Caki2 (cell line): ENCODE data around the gene TOR1B. TPM values are rescaled to one million over a fixed set of nuclear protein-coding genes. Genes with fewer than 3 reads are reported as not detected.
"Not testable (repeated sequence)": the region's sequence is repeated elsewhere in the genome, so short reads cannot be mapped to it uniquely, and the experiment has no call there.

ENCODE experiments used
- DNase-seq: peaks from one replicate; pipeline ENCODE4 v3.0.0-alpha.2; 2015; ENCODE audit warnings: low read depth
- in situ Hi-C: cut with HindIII; loops from 2 replicates; pipeline ENCODE4 v1.10.0; 2016; ENCODE audit warnings: low sequenced_read_pairs, low pct_unique_long_range_greater_than_20kb, mixed read lengths
- total RNA-seq: library from RNA; depleted of rRNA; stranded (reverse); fragments of >200 nt; shearing (Covaris generic); gene quantifications from 2 replicates; pipeline ENCODE4 v1.2.3, GENCODE V29; 2014; ENCODE audit warnings: low replicate concordance; rRNA removed

TOR1B gene, protein sequence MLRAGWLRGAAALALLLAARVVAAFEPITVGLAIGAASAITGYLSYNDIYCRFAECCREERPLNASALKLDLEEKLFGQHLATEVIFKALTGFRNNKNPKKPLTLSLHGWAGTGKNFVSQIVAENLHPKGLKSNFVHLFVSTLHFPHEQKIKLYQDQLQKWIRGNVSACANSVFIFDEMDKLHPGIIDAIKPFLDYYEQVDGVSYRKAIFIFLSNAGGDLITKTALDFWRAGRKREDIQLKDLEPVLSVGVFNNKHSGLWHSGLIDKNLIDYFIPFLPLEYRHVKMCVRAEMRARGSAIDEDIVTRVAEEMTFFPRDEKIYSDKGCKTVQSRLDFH
- total RNA-seq, result 19.3 and 63.0 TPM in 2 replicates

GRCh38 chr9:129802833-129803675 lies at the start of gene TOR1B:
TOR1B (plus strand) TSS chr9:129803184; CDS start chr9:129803213, 29 bp downstream.
- in situ Hi-C loops, result no loop called here
- DNase-seq, result peak; percentile 94

- in situ Hi-C loops, result no loop called here
- no peak for DNase-seq
Measured at GRCh38 chr9:129755151-129755550, 47.8 kb upstream of the TOR1B start.

- DNase-seq, result no peak
- in situ Hi-C loops, result no loop called here
Measured at GRCh38 chr9:129756191-129756590, 46.8 kb upstream of the TOR1B start.

- in situ Hi-C loops, result no loop called here
- DNase-seq, result no peak
Measured at GRCh38 chr9:129757045-129757444, 45.9 kb upstream of the TOR1B start.

DNA sequence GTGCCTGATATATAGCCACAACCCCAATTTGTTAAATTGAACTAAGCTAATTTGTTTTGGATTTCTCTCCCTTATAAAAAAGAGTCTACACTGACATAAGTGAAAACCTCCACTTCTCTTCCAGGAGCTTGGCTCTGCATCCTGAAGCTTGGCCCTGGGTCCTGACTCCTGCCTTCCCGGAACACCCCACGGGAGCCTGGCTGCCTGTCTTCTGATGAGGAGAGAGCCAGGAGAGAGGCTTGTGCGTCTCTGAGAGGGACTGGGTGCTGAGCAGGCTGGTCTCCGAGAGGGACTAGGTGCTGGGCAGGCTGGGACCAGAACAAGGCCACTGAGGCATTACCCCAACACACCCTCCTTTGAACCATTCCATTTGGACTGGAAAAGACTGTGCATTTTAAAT lies 43.7 kb upstream of the TOR1B start:
- in situ Hi-C loops, result no loop called here
- DNase-seq, result no peak

- no peak for DNase-seq
- in situ Hi-C loops, result no loop called here
Measured at GRCh38 chr9:129759804-129760502, 43.0 kb upstream of the TOR1B start.

GRCh38 chr9:129760784-129761183 lies 42.2 kb upstream of the TOR1B start:
- in situ Hi-C loops, DNase-seq: not testable (repeated sequence)

GRCh38 chr9:129761293-129761900 lies 41.6 kb upstream of the TOR1B start:
- in situ Hi-C loops, result no loop called here
- DNase-seq, result no peak

- peak; percentile 75 for DNase-seq
- in situ Hi-C loops, result no loop called here
Measured at GRCh38 chr9:129761901-129762369, 41.0 kb upstream of the TOR1B start.

- in situ Hi-C loops, result not testable (repeated sequence)
- peak; percentile 76 for DNase-seq
Measured at GRCh38 chr9:129762370-129762984, 40.5 kb upstream of the TOR1B start.

DNA sequence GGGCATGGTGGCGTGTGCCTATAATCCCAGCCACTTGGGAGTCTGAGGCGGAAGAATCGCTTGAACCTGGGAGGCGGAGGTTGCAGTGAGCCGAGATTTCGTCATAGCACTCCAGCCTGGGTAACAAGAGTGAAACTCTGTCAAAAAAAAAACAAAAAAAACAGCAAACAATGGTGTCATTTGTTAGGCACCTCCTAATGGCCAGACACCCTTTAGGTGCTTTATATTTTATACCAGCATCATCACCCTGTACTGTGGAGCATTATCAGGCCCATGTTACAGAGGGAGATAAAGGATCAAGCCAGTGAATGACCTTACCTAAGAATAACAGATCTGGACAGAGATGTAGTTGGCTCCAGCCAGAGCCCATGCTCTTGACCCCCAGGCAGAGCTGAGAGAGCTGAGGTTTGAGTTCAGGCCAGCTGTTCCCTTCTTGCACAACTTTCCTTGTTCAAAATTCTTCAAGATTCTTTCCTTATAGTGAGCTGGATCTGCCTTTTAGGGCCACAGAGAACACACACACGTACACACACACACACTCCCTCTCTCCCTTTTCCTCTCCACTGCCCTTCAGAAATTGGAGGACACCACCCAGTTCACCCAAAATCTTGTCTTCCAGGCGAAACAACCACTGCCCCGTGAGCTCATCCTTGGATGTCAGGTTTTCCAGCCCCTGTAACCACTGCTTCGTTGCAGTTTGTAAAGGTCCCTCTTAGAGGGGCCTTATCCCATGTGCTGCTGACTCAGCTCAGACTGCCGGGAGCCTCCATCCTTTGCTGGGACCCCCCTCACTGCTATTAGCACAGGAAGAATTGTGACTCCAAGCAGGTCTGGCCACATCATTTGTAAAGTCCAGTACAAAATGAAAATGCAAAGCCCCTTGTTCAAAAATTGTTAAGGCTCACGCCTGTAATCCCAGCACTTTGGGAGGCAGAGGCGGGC lies 39.7 kb upstream of the TOR1B start:
- no peak for DNase-seq
- in situ Hi-C loops, result no loop called here

GRCh38 chr9:129765764-129766317 lies 37.1 kb upstream of the TOR1B start:
- DNase-seq, result no peak
- in situ Hi-C loops, result no loop called here

DNA sequence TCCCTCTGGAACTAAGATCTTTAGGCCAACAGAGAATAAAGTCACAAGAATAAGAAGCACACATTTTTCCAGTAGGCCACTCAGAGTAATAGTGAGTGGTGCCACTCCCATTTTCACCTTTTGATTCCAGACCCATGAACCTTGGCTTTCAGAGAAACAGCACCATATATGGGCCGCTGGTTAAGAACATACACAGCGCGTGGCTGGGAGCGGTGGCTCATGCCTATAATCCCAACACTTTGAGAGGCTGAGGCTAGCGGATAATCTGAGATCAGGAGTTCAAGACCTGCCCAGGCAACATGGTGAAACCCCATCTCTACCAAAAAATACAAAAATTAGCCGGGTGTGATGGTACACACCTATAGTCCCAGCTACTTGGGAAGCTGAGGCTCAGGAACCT lies 34.5 kb upstream of the TOR1B start:
- DNase-seq, result no peak
- in situ Hi-C loops, result no loop called here

DNA sequence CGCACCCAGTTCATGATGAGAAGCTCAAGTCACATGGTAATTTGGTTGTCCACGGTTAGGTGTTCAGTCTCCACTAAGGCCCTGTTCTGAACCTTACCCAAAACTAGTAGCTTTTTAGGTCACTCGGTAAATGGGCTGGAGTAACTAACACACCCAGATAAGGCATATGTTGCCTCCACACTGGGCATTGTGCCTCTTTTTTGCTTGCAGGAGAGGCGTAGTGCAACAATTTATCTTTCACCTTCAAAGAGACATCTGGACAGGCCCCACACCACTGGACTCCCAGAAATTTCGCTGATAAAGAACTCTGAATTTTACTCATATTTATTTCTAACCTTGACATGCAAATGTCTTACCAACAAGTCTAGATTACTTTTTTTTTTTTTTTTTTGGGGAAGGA lies 33.3 kb upstream of the TOR1B start:
- no peak for DNase-seq
- in situ Hi-C loops, result no loop called here

DNA sequence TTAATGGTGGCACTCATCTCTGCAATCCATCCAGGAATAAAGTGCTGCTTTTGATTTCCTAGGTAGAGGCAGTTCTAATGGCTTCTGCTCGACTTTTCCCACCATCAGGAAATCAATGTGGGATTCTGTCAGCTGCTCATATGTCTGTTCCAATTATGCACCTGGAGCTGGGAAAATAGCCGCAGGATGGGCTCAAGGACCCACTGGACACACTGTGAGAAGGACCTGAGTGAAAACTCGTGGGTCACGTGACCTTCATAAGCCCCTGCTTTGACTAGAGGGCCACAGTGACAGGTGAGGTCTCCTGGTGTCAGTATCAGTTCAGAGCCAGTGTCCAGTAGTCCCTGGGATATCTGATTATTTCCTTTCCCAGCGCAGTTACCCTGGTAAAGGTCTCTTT lies 32.2 kb upstream of the TOR1B start:
- in situ Hi-C loops, result no loop called here
- no peak for DNase-seq

DNA sequence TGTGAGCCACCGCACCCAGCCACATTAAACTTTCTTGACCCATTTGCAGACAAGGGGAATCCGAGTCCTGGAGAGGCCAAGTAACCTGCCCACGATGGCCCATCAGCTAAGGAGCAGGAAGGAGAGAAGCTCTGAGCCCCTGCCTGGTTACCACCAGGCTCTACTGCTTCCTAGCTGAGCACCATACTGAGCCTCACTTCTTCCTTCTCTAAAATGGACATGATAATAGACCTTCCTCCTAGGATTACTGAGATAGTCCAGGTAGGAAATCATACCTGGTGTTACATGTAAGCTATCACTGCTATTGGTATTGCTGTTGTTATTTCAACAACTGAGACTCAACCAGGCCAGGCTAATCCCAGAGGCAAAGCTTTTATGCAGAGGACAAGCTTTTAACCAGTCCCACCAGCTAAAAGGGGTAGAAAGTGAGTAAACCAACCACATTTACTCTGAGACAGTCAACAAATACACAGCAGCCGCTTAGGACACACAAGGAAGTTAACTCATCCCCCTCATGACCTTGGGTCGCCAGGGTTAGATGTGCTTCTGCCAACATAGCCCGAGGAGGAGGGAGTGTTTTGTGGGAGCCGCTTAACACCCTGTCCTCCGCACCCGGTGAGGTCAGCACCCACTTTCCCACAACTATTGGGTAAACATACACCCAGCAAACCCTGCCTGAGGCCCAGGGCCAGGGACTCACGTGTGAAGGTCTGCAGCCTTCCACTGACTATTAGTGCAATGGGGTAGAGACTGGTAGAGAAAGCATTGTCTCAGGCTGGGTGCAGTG lies 29.5 kb upstream of the TOR1B start:
- DNase-seq, result peak; percentile 44

More for the DNA sequence above, 29.5 kb upstream of the TOR1B start:
- in situ Hi-C loops, result no loop called here
